ENCODE data around the gene PROX2. TPM values are rescaled to one million over a fixed set of nuclear protein-coding genes. Genes with fewer than 3 reads are reported as not detected.
A peak's percentile ranks its signal among the peaks of the same experiment; 100 is the strongest.

Gene PROX2
- total RNA-seq, 4 donors from 2014 or later = not detected

GRCh38 chr14:74853581-74853980, 22.4 kb downstream of the PROX2 start:
- H3K36me3 ChIP-seq = no peaks in the 10 kb centered on the region
- no peaks in the 10 kb centered on the region for H3K9me3 ChIP-seq
- DNase-seq = no peak
- H3K4me1 ChIP-seq = peaks cover 0 to 24% (median 0%) of the 10 kb centered on the region in 4 donors
- no peak for TF ChIP-seq POLR2A (IDR thresholded peaks at IDR 0.05)
- TF ChIP-seq, protein P1, sequence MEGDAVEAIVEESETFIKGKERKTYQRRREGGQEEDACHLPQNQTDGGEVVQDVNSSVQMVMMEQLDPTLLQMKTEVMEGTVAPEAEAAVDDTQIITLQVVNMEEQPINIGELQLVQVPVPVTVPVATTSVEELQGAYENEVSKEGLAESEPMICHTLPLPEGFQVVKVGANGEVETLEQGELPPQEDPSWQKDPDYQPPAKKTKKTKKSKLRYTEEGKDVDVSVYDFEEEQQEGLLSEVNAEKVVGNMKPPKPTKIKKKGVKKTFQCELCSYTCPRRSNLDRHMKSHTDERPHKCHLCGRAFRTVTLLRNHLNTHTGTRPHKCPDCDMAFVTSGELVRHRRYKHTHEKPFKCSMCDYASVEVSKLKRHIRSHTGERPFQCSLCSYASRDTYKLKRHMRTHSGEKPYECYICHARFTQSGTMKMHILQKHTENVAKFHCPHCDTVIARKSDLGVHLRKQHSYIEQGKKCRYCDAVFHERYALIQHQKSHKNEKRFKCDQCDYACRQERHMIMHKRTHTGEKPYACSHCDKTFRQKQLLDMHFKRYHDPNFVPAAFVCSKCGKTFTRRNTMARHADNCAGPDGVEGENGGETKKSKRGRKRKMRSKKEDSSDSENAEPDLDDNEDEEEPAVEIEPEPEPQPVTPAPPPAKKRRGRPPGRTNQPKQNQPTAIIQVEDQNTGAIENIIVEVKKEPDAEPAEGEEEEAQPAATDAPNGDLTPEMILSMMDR (IDR thresholded peaks at IDR 0.05) = no peak
- H3K27ac ChIP-seq = peak overlapping the region in 3 of 4 donors; percentile 5 to 64 (median 52)
- H3K4me3 ChIP-seq = no peak overlapping the region
- no peaks in the 10 kb centered on the region for H3K27me3 ChIP-seq

DNA sequence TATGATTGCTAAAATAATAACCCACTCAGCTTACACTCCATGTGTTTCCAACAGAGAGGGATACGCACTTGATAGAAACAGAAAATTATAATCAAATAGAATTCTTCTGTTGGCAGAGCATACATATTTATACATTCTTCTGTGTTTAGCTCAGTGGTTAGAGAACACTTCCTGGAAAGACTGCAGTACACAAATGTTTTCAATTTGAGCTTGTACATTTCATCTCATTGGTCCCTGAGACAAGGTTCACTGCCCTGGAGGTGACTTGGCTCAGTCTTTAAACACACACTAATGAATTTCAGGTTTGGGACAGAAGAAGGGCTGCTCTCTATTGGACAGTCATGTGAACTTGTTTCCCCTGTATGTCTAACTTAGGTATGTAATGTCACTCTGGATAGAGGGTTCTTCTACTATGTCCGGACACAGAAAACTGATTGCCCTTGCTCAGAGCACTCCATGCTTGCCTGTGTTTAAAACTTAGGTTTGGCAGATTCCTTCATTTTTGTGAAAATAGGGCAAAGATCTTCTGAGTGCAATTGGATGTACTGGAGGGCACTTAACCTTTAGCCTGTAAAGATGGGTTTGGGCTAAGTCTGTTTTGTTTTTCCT, 22.9 kb downstream of the PROX2 start:
- Histone ChIP-seq H3K27me3 (no peaks in the 10 kb centered on the region), H3K9me3 (no peaks in the 10 kb centered on the region), H3K4me3 (no peak overlapping the region), H3K36me3 (no peaks in the 10 kb centered on the region), H3K27ac (peak overlapping the region in 3 of 4 donors; percentile 5 to 64 (median 52)), H3K4me1 (peaks cover 0 to 24% (median 0%) of the 10 kb centered on the region in 4 donors)
- TF ChIP-seq, protein P1 (IDR thresholded peaks at IDR 0.05) = no peak
- TF ChIP-seq POLR2A (IDR thresholded peaks at IDR 0.05) = no peak
- peak in 1 of 3 donors; percentile 61 for DNase-seq

- TF ChIP-seq, protein P1 (IDR thresholded peaks at IDR 0.05) = no peak
- TF ChIP-seq POLR2A (IDR thresholded peaks at IDR 0.05) = no peak
Observed at GRCh38 chr14:74848768-74849167, 27.2 kb downstream of the PROX2 start.

GRCh38 chr14:74846968-74847665, 28.8 kb downstream of the PROX2 start:
- Histone ChIP-seq H3K36me3 (no peaks in the 10 kb centered on the region), H3K4me1 (no peaks in the 10 kb centered on the region), H3K4me3 (no peak overlapping the region), H3K27ac (no peak overlapping the region), H3K9me3 (no peaks in the 10 kb centered on the region), H3K27me3 (no peaks in the 10 kb centered on the region)
- no peak for DNase-seq
- TF ChIP-seq, protein P1 (IDR thresholded peaks at IDR 0.05) = no peak
- TF ChIP-seq POLR2A (IDR thresholded peaks at IDR 0.05) = no peak

More at GRCh38 chr14:74848768-74849167, 27.2 kb downstream of the PROX2 start:
- Histone ChIP-seq H3K27ac (no peak overlapping the region), H3K36me3 (no peaks in the 10 kb centered on the region), H3K9me3 (no peaks in the 10 kb centered on the region), H3K4me3 (no peak overlapping the region), H3K4me1 (peaks cover 0 to 8% (median 0%) of the 10 kb centered on the region in 4 donors), H3K27me3 (no peaks in the 10 kb centered on the region)
- no peak for DNase-seq

- no peak for TF ChIP-seq POLR2A (IDR thresholded peaks at IDR 0.05)
- TF ChIP-seq, protein P1 (IDR thresholded peaks at IDR 0.05) = no peak
- no peaks in the 10 kb centered on the region for H3K4me1 ChIP-seq
- H3K27ac ChIP-seq = no peak overlapping the region
- no peak for DNase-seq
- H3K9me3 ChIP-seq = no peaks in the 10 kb centered on the region
- H3K27me3 ChIP-seq = no peaks in the 10 kb centered on the region
- no peaks in the 10 kb centered on the region for H3K36me3 ChIP-seq
- H3K4me3 ChIP-seq = no peak overlapping the region
Observed at GRCh38 chr14:74846168-74846567, 29.8 kb downstream of the PROX2 start.
